Upper lobe of right lung (tissue), 1 donor: ENCODE data around the gene SLC25A38. TPM values are rescaled to one million over a fixed set of nuclear protein-coding genes. Genes with fewer than 3 reads are reported as not detected.
"Not testable (repeated sequence)": the region's sequence is repeated elsewhere in the genome, so short reads cannot be mapped to it uniquely, and the experiment has no call there.

Experiments used
- ATAC-seq: fragments of 200-7000 bp; cut with Tn5 transposase; one replicate; pipeline ENCODE4 v1.9.1; 2020; ENCODE audit warnings: mild to moderate bottlenecking, moderate library complexity
- DNase-seq: peaks from one replicate; pipeline ENCODE4 v3.0.0-alpha.2; 2020
- H3K27ac ChIP-seq: fragments of 200-600 bp; one replicate; pipeline ENCODE4 v1.8.0; 2022
- H3K27me3 ChIP-seq: fragments of 200-600 bp; one replicate; pipeline ENCODE4 v1.8.0; 2022; ENCODE audit warnings: mild to moderate bottlenecking
- H3K36me3 ChIP-seq: fragments of 200-600 bp; one replicate; pipeline ENCODE4 v1.8.0; 2022
- H3K4me1 ChIP-seq: fragments of 200-600 bp; one replicate; pipeline ENCODE4 v1.8.0; 2022
- H3K4me3 ChIP-seq: fragments of 200-600 bp; one replicate; pipeline ENCODE4 v1.8.0; 2022; ENCODE audit warnings: mild to moderate bottlenecking
- H3K9me3 ChIP-seq: fragments of 200-600 bp; one replicate; pipeline ENCODE4 v1.8.0; 2022
- CTCF ChIP-seq: fragments of 200-600 bp; IDR thresholded peaks from one replicate; pipeline ENCODE4 v1.8.0; 2022; ENCODE audit warnings: antibody characterized with exemption
- intact Hi-C: fragments of 100-400 bp; cut with DNase I; formaldehyde crosslinking; loops from one replicate; pipeline ENCODE4 v1.11.0; 2022
- total RNA-seq: library from RNA; stranded (reverse); fragmentation: NEBNext Ultra II Directional; extraction: Animal tissue kit (Norgen Biotek cat#: 25700); gene quantifications from one replicate; pipeline ENCODE4 v1.2.1, GENCODE V29; 2021
- donor health status: DM: no; HTN: yes; CAD: no; lungs with severe emphysema.

Gene SLC25A38
- total RNA-seq, 1 donor from 2014 or later: 27.9 TPM

GRCh38 chr3:39349080-39349479 lies 34.1 kb upstream of the SLC25A38 start:
- ATAC-seq (no peak), DNase-seq (no peak)
- H3K27me3 ChIP-seq: no peaks in the 10 kb centered on the region
- intact Hi-C loops: no loop called here
- no peaks in the 10 kb centered on the region for H3K4me1 ChIP-seq
- no peak overlapping the region for H3K27ac ChIP-seq
- no peak overlapping the region for H3K4me3 ChIP-seq
- no peak for TF ChIP-seq CTCF
- H3K9me3 ChIP-seq: no peaks in the 10 kb centered on the region
- H3K36me3 ChIP-seq: no peaks in the 10 kb centered on the region

GRCh38 chr3:39350714-39351113 lies 32.5 kb upstream of the SLC25A38 start:
- Histone ChIP-seq H3K27ac (no peak overlapping the region), H3K36me3 (no peaks in the 10 kb centered on the region), H3K27me3 (no peaks in the 10 kb centered on the region), H3K4me1 (no peaks in the 10 kb centered on the region), H3K4me3 (no peak overlapping the region), H3K9me3 (no peaks in the 10 kb centered on the region)
- no peak for ATAC-seq
- TF ChIP-seq CTCF: no peak
- no peak for DNase-seq
- intact Hi-C loops: no loop called here

GRCh38 chr3:39351134-39351533 lies 32.0 kb upstream of the SLC25A38 start:
- H3K4me3 ChIP-seq, DNase-seq, H3K9me3 ChIP-seq, intact Hi-C loops, H3K4me1 ChIP-seq, H3K36me3 ChIP-seq, ATAC-seq, H3K27ac ChIP-seq, H3K27me3 ChIP-seq: not testable (repeated sequence)

GRCh38 chr3:39353168-39353927 lies 29.8 kb upstream of the SLC25A38 start:
- DNase-seq, H3K4me1 ChIP-seq, H3K27me3 ChIP-seq, H3K27ac ChIP-seq, H3K36me3 ChIP-seq, intact Hi-C loops, ATAC-seq, H3K4me3 ChIP-seq, H3K9me3 ChIP-seq: not testable (repeated sequence)

- no peak for ATAC-seq
- Histone ChIP-seq H3K27ac (no peak overlapping the region), H3K4me1 (peaks cover 8% of the 10 kb centered on the region), H3K36me3 (no peaks in the 10 kb centered on the region), H3K4me3 (no peak overlapping the region), H3K9me3 (no peaks in the 10 kb centered on the region), H3K27me3 (no peaks in the 10 kb centered on the region)
- DNase-seq: no peak
- TF ChIP-seq CTCF: no peak
- intact Hi-C loops: no loop called here
Measured at GRCh38 chr3:39358333-39358732, 24.8 kb upstream of the SLC25A38 start.

- ATAC-seq (peak; percentile 29), DNase-seq (no peak)
- Histone ChIP-seq H3K27me3 (no peaks in the 10 kb centered on the region), H3K36me3 (no peaks in the 10 kb centered on the region), H3K9me3 (no peaks in the 10 kb centered on the region), H3K4me3 (no peak overlapping the region), H3K4me1 (peaks cover 8% of the 10 kb centered on the region), H3K27ac (no peak overlapping the region)
- TF ChIP-seq CTCF: no peak
- intact Hi-C loops: no loop called here
Measured at GRCh38 chr3:39361252-39361927, 21.8 kb upstream of the SLC25A38 start.
